K562 (cell line): ENCODE data around the gene RASAL3. TPM values are rescaled to one million over a fixed set of nuclear protein-coding genes. Genes with fewer than 3 reads are reported as not detected.

Source experiments
- CBX3 ChIP-seq, 2 experiments: IDR thresholded peaks; 1 replicate in 1 of 2; 2 replicates in 1 of 2; pipeline ENCODE4 v1.6.1; 2012; ENCODE audit warnings: inconsistent platforms in 2 of 2, low read length in 2 of 2, borderline replicate concordance in 1 of 2, control low read depth in 1 of 2
- EHMT2 ChIP-seq: fragments of 450-650 bp; IDR thresholded peaks from 2 replicates; pipeline ENCODE4 v1.6.1; 2018; ENCODE audit warnings: antibody characterized with exemption
- IRF2 ChIP-seq: sonication (generic); formaldehyde crosslinking; IDR thresholded peaks from 2 replicates; pipeline ENCODE4 v1.8.1; 2022; ENCODE audit warnings: mild to moderate bottlenecking, missing genetic modification reagents
- L3MBTL2 ChIP-seq: fragments of 450-650 bp; IDR thresholded peaks from 2 replicates; pipeline ENCODE4 v1.6.1; 2016; ENCODE audit warnings: mild to moderate bottlenecking, moderate library complexity
- RFX1 ChIP-seq: fragments of 450-650 bp; IDR thresholded peaks from 2 replicates; pipeline ENCODE4 v1.6.1; 2016; ENCODE audit warnings: mild to moderate bottlenecking, moderate library complexity
- SNRNP70 ChIP-seq: fragments of 200-400 bp; formaldehyde crosslinking; optimal IDR thresholded peaks from 2 replicates; pipeline ENCODE3; 2017; ENCODE audit warnings: low read depth, low read length
- TAL1 ChIP-seq: fragments of 450-650 bp; IDR thresholded peaks from 2 replicates; pipeline ENCODE4 v1.6.1; 2016; ENCODE audit warnings: mild to moderate bottlenecking
- TSC22D4 ChIP-seq: fragments of 450-650 bp; IDR thresholded peaks from 2 replicates; pipeline ENCODE4 v1.6.1; 2016; ENCODE audit warnings: missing genetic modification characterization, missing biosample characterization, control low read depth
- ZBTB7A ChIP-seq: IDR thresholded peaks from 2 replicates; pipeline ENCODE4 v1.6.1; 2011; ENCODE audit warnings: low read depth, mild to moderate bottlenecking, low read length, moderate library complexity, borderline replicate concordance; ENCODE audit not compliant: control insufficient read depth
- polyA plus RNA-seq, 8 experiments: library from polyadenylated mRNA; depleted of rRNA in 4 of 8; stranded (reverse) in 5 of 8; unstranded in 3 of 8; fragments of >200 nt; fragmentation: Nextera tagmentation in 2 of 8; fragmentation: Illumina TruSeq in 1 of 8; extraction: Ambion mirVana in 2 of 8; extraction: Trizol in 1 of 8; gene quantifications; 2 replicates each; pipeline versions ENCODE4 v1.2.1 to v1.2.3, GENCODE V29; 2011 to 2014; ENCODE audit warnings: inconsistent platforms in 1 of 8, missing spikeins in 1 of 8
- total RNA-seq, 7 experiments: library from RNA; depleted of rRNA in 6 of 7; stranded (reverse); fragments of >200 nt in 6 of 7; fragmentation: Illumina TruSeq in 2 of 7; extraction: Trizol in 2 of 7; gene quantifications; 2 replicates each; pipeline versions ENCODE4 v1.2.1 to v1.2.3, GENCODE V29; 2011 to 2021; ENCODE audit warnings: low replicate concordance in 1 of 7
- TF ChIP-seq, protein P1 (sequence below): sonication (generic); IDR thresholded peaks from 2 replicates; pipeline ENCODE4 v1.6.1; 2016
- TF ChIP-seq, protein P2 (sequence below): sonication (generic); formaldehyde crosslinking; IDR thresholded peaks from 2 replicates; pipeline ENCODE4 v1.8.1; 2023; ENCODE audit warnings: mild to moderate bottlenecking, missing genetic modification reagents
- TF ChIP-seq, protein P3 (sequence below): sonication (generic); formaldehyde crosslinking; IDR thresholded peaks from 2 replicates; pipeline ENCODE4 v1.9.0; 2022; ENCODE audit warnings: mild to moderate bottlenecking, missing genetic modification reagents
- TF ChIP-seq, protein P4 (sequence below): conservative IDR thresholded peaks from 2 replicates; pipeline ENCODE4 v1.6.1; 2011; ENCODE audit warnings: low read depth, mild to moderate bottlenecking, low read length; ENCODE audit not compliant: control insufficient read depth
- TF ChIP-seq, protein P5 (sequence below): sonication (generic); formaldehyde crosslinking; IDR thresholded peaks from 2 replicates; pipeline ENCODE4 v1.8.0; 2022; ENCODE audit warnings: mild to moderate bottlenecking, missing genetic modification reagents
- TF ChIP-seq, protein P6 (sequence below), 2 experiments: IDR thresholded peaks in 1 of 2; conservative IDR thresholded peaks in 1 of 2; 2 replicates each; pipeline ENCODE4 v1.6.1; 2016; ENCODE audit warnings: low read depth in 2 of 2, mild to moderate bottlenecking in 1 of 2, missing compliant biosample characterization in 1 of 2, missing genetic modification characterization in 1 of 2, moderate library complexity in 1 of 2

Gene RASAL3
- total and polyA plus RNA-seq, 9 of the 15 experiments (the other 6 are each of a cell fraction or from before 2014, with no cell fraction given), result 0.07 to 0.44 TPM; not detected in 7

DNA sequence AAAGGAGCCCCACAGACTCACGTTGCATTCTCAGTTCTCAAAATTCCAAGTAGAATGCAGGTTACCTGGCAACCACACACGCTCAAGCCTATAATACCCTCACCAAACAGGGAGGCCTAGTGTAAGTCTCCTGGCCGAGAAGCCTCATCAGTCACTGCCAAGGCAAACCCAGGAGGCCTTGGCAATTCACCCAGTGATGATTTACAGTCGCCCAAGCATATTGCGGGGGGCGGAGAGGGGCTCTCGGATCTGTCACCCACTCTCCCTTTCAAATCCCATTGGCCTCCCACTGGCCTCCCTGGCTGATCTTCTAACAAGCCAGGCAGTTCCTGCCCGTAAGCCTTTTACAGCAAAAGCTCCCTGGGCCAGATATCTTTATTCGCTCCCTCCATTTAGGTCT, 46.6 kb downstream of the RASAL3 start (continued):
- TF ChIP-seq EHMT2 (no peak), L3MBTL2 (no peak), SNRNP70 (no peak), TSC22D4 (tag) (no peak), ZBTB7A (no peak), IRF2 (CRISPR knock-in tag) (no peak), TAL1 (no peak), CBX3 (IDR thresholded peaks at IDR 0.05; ENCODE audit: borderline replicate concordance in 1 of 2, low read length in 2 of 2) (no peak), RFX1 (peak; percentile 57)
- TF ChIP-seq, protein P1, sequence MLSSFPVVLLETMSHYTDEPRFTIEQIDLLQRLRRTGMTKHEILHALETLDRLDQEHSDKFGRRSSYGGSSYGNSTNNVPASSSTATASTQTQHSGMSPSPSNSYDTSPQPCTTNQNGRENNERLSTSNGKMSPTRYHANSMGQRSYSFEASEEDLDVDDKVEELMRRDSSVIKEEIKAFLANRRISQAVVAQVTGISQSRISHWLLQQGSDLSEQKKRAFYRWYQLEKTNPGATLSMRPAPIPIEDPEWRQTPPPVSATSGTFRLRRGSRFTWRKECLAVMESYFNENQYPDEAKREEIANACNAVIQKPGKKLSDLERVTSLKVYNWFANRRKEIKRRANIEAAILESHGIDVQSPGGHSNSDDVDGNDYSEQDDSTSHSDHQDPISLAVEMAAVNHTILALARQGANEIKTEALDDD, result no peak
- TF ChIP-seq, protein P2, sequence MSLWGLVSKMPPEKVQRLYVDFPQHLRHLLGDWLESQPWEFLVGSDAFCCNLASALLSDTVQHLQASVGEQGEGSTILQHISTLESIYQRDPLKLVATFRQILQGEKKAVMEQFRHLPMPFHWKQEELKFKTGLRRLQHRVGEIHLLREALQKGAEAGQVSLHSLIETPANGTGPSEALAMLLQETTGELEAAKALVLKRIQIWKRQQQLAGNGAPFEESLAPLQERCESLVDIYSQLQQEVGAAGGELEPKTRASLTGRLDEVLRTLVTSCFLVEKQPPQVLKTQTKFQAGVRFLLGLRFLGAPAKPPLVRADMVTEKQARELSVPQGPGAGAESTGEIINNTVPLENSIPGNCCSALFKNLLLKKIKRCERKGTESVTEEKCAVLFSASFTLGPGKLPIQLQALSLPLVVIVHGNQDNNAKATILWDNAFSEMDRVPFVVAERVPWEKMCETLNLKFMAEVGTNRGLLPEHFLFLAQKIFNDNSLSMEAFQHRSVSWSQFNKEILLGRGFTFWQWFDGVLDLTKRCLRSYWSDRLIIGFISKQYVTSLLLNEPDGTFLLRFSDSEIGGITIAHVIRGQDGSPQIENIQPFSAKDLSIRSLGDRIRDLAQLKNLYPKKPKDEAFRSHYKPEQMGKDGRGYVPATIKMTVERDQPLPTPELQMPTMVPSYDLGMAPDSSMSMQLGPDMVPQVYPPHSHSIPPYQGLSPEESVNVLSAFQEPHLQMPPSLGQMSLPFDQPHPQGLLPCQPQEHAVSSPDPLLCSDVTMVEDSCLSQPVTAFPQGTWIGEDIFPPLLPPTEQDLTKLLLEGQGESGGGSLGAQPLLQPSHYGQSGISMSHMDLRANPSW, result no peak
- TF ChIP-seq, protein P3, sequence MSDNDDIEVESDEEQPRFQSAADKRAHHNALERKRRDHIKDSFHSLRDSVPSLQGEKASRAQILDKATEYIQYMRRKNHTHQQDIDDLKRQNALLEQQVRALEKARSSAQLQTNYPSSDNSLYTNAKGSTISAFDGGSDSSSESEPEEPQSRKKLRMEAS, result 0 out of 2 replicates have a peak, but pooled peaks have one; percentile 38
- TF ChIP-seq, protein P4, sequence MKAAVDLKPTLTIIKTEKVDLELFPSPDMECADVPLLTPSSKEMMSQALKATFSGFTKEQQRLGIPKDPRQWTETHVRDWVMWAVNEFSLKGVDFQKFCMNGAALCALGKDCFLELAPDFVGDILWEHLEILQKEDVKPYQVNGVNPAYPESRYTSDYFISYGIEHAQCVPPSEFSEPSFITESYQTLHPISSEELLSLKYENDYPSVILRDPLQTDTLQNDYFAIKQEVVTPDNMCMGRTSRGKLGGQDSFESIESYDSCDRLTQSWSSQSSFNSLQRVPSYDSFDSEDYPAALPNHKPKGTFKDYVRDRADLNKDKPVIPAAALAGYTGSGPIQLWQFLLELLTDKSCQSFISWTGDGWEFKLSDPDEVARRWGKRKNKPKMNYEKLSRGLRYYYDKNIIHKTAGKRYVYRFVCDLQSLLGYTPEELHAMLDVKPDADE, result 0 out of 2 replicates have a peak, but pooled peaks have one; percentile 28
- TF ChIP-seq, protein P5, sequence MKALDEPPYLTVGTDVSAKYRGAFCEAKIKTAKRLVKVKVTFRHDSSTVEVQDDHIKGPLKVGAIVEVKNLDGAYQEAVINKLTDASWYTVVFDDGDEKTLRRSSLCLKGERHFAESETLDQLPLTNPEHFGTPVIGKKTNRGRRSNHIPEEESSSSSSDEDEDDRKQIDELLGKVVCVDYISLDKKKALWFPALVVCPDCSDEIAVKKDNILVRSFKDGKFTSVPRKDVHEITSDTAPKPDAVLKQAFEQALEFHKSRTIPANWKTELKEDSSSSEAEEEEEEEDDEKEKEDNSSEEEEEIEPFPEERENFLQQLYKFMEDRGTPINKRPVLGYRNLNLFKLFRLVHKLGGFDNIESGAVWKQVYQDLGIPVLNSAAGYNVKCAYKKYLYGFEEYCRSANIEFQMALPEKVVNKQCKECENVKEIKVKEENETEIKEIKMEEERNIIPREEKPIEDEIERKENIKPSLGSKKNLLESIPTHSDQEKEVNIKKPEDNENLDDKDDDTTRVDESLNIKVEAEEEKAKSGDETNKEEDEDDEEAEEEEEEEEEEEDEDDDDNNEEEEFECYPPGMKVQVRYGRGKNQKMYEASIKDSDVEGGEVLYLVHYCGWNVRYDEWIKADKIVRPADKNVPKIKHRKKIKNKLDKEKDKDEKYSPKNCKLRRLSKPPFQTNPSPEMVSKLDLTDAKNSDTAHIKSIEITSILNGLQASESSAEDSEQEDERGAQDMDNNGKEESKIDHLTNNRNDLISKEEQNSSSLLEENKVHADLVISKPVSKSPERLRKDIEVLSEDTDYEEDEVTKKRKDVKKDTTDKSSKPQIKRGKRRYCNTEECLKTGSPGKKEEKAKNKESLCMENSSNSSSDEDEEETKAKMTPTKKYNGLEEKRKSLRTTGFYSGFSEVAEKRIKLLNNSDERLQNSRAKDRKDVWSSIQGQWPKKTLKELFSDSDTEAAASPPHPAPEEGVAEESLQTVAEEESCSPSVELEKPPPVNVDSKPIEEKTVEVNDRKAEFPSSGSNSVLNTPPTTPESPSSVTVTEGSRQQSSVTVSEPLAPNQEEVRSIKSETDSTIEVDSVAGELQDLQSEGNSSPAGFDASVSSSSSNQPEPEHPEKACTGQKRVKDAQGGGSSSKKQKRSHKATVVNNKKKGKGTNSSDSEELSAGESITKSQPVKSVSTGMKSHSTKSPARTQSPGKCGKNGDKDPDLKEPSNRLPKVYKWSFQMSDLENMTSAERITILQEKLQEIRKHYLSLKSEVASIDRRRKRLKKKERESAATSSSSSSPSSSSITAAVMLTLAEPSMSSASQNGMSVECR, result peak; percentile 44; the same call in 1 of the 2 replicates
- TF ChIP-seq, protein P6, sequence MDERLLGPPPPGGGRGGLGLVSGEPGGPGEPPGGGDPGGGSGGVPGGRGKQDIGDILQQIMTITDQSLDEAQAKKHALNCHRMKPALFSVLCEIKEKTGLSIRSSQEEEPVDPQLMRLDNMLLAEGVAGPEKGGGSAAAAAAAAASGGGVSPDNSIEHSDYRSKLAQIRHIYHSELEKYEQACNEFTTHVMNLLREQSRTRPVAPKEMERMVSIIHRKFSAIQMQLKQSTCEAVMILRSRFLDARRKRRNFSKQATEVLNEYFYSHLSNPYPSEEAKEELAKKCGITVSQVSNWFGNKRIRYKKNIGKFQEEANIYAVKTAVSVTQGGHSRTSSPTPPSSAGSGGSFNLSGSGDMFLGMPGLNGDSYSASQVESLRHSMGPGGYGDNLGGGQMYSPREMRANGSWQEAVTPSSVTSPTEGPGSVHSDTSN (CRISPR knock-in tag; IDR thresholded peaks at IDR 0.05; ENCODE audit: low read depth), result no peak
- TF ChIP-seq, protein P6 (tag; conservative IDR thresholded peaks at IDR 0.05; ENCODE audit: low read depth), result peak; percentile 51; the same call in 1 of the 2 replicates
